Measurements from ENCODE around the gene PARN.

GRCh38 chr16:14667347-14668266 is 37.5 kb upstream of the PARN start:
- TF ChIP-seq POLR2A (IDR thresholded peaks at IDR 0.05), result no peak
- TF ChIP-seq CTCF (IDR thresholded peaks at IDR 0.05), result no peak
